Activated T-helper 1 cell treated with Interleukin-2 at 50 U/mL for 16 hours (primary cell): ENCODE results near the gene ASB15.
"Not testable (repeated sequence)": the region's sequence is repeated elsewhere in the genome, so short reads cannot be mapped to it uniquely, and the experiment has no call there.

Source experiments
- DNase-seq: peaks from one replicate; pipeline ENCODE4 v3.0.0-alpha.2; 2020; ENCODE audit warnings: low read depth

The ASB15 gene

DNA sequence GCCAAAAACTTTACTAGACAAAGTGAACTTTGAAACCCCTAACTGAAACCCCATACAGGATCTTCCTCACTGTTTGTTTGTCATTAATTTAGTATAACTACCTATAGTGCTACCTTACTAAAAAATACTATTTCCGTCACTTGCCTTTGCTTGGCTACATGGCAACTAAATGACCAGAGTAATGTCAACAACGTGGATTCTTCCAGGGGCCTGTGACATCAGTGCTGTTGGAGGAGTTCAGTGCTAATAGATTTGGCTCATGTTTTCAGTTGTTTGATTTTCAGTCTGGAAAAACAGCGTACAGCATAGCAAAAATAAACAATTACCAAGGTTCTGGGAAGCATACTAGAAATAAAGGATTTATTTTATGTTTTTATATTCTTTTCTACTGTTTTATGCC, 3.0 kb upstream of the ASB15 start:
- no peak for DNase-seq

DNA sequence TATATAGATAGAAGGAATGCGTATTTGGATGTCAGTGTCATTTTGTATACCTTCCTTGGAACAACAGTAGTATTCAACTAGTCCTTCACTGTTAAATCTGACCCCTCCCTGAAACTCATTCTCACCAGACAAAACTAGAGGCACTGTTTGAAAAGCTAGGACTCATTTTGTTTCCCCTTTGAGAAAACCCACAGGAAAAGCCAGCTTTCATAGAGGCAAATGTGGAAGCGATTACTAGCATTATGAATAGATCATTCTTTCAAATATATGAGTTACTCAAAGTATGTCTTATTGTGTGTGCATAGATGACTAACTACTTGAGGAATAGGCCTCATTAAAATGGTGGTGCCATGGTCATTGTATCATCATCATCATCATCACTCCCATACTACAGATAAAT, 1.9 kb upstream of the ASB15 start:
- DNase-seq, result no peak

DNA sequence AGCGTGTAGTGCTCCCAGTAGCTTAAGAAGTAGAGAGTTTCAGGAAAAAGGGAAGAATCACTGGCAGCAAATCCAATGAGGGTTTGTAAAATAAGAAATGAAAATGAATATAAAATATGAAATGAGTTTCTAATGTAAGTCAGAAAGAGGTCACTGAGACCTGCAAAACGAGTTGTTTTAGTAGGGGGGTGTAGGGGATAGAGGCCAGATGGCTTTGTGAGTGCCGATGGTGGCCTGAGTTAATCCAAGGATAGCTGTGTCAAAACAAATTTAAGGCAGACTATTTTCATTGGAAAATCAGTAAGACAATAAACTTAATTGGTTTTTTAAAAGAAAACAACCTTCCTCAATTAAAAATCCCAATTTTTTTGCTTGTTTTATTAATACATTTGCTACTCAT, 745 bp upstream of the ASB15 start:
- no peak for DNase-seq

DNA sequence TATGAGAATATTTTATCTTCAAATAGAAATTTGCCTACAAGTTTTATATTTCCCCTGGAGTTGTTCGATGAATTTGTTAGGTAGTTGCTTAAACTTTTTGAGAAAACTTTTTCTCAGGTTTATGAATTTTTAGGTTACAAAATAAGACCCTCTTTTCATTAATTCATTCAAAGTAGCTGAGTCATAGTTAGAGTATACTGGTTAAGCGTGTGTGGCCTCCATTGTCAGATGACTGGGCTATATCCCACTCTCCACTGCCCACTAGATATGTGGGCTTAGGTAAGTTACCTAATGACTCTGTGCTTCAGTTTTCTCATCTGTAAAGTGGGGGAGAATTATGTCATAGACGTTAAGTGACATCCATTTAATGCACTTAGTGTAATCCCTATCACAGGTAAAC, 1.0 kb downstream of the ASB15 start:
- DNase-seq, result no peak

DNA sequence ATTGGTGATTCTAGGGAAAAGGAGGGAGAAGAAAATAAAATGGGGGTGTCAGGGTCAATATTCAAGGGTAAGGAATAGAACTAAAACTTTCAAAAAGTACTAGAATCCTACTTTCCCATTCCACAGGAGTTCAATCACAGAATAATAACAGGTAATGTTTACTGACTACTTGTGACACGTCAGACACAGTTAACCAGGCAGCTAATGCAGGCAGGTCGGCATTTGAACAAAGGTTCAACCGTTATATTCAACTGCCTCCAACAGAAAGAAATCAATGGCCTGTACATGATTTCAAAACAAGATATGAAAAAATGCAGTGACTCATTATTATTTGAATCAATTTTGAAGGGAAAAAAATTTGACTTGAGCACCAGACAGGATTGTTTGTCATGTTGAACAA, 3.1 kb downstream of the ASB15 start:
- DNase-seq, result no peak

DNA sequence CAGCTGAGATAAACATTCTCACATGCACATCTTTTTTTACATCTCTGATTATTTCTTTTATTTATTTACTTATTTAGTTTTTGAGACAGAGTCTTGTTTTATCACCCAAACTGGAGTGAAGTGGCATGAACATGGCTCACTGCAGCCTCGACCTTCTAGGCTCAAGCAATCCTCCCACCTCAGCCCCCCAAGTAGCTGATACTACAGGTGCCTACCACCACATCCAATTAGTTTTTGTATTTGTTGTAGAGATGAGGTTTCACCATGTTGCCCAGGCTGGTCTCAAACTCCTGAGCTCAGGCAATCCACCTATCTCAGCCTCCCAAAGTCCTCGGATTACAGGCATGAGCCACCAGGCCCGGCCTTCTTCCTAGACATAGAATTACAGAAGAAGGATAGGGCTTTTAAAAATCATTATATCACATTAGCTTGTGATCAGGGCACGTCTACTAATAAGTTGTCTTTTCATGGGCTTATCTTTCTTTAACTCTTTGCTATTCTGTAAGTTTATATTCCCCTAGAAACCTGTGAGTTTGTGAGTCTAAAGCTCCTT, 5.9 kb downstream of the ASB15 start:
- no peak for DNase-seq

DNA sequence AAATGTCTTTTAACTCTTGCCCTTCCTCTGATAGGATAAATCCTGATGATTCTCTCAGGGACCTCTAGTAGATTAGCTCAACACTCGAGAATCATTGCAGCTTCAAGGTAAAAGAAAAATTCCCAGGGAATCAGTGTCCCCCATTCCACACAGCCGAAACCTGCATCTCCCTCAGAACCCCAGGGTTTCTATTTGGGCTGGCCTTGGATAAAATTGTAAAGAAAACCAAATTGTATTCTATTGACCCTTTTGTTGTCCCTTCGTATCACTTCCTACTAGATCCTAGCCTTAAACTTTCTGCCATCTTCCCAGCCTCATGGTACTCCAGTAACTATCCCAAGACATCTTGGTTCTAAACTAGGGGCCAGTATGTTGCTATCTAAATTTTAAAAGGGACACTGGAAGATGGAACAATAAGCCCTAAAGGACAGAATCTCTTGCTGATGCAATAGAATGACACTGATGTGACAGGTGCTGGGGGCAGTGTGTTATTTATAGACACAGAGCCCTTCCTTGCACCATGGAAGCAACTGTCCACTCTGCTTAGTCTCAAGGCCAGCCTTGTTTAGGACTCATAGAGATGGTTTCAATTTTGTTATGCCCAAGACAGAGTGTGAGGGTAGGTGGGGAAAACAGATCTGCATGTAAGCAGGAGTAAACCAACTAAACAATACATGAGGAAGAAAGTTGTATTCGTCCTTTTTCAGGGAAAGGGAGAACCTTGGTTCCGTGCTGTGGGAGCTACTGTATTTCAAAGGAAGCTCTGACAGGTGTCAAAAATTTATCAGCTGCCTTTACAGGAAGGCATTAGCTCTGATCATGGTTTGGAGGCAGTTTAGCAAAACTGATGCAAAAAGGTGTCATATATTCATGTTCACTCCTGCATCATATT, 7.6 kb downstream of the ASB15 start:
- DNase-seq, result no peak

DNA sequence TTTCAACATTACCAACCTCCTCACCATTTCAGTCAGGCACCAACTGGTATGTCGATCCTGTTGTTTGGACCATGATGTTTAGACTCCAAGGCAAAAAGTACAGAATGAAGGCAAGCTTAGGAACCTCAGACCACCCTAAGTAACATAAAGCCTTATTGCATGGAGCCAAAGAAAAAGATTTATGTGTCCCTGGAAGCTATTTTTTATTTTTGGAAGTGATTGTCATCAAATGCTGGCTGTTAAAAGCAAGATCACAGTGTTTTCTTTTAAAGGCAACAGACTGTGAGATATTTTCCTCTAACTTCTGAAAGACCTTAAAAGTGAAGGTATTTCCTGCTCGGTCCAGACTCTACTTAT, 8.2 kb downstream of the ASB15 start:
- DNase-seq, result no peak

DNA sequence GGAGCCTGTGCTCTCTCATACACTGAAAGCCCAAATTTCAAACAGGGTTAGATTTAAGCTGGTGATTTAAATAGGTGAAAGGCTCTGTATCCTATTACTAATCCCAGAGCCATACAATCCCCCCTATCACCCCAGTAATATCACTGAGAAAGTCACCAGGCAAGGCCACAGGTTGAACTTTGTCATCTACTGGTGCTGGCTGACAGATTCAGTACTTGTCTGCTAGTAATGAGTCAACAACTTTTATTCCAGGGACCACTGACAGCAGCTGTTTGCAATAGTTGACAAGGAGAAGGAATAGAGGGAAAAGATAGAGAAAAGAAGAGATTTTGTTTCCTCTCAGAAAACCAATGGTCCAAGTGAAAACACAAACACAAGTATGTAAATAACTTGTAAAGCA, 10.4 kb downstream of the ASB15 start:
- DNase-seq, result no peak

DNA sequence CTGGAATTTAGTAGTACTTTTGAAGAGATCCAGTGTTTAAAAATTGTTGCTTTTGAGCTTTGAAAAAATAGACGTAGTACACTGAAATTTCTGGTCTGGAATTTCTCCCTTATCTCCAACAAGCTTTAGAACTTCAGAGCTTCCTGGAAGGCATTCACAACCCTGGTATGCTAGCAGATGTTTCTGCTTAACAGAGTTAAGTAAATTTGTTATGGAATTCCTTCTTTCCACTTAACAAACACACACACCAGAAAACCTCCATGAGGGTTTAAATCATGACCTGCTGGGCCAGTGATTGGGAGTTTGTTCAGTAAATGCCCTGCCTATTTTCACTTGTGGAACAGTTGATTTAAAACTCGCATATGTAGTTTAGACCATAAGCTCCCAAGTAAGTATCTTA, 13.7 kb downstream of the ASB15 start:
- no peak for DNase-seq

DNA sequence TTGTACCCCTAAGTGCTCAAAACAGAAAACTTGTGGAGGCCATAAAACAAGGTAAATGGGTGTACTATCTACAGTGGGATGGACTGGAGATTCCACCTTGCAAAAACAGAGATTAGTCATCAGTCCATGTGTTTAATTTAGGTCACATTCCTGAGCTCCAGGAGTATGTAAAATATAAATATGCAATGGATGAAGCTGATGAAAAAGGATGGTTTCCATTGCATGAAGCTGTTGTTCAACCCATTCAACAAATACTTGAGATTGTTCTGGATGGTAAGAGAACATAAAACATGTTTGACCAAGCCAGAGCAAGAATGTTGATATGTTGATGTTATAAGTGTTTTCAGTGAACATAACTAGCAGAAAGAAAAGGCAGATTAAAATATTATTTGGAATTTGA, 14.6 kb downstream of the ASB15 start:
- no peak for DNase-seq

DNA sequence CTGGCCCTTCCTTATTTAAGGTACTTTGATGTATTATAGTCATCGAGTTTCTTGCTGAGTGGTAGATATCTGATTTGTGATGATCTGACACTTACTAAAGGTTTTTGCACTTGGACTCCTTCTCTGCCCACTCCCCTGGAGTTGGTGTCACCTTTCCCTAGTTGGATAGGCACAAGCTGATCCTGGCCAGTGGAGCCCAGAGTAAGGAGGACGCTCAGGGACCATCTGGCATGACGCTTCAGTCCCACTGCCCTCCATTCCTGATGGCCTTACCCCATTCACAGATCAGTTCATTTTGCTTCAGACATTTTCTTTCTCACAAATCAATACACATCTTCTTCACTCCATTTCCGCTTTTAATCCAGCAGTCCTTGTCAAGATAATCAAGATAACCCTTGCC, 20.1 kb downstream of the ASB15 start:
- DNase-seq, result no peak

DNA sequence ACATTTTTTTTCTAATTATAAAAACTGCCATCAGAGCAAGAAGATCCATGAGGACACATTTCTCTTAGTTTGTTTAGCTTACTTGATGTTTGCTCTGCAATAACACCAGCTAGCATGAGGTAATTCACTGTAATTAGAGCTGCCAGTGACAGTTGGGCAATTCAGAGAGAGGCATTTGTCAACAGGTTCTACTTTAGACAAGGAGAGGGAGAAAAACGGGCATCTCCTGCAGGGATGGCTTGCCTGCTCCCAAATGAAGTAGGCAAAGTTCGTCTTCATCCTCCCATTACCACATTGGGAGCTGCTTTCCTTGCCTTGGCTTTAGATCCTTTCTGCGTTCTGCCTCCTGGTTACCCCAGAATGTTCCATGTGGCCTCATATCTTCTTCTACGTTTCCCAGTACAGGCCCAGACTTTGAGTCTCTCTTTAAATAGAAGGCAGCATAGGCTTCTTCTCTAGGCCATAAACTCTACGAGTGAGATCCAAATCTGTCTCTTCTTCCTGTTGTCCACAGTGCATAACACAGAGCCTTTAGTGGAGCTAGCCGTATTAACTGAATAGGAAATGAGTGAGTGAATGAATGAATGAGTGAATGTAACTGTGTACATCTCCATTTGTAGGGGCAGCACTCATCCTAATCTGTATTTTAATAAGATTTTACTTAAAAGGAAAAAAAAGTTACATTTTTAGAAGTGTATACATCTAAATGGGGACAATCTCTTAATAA, 21.2 kb downstream of the ASB15 start:
- DNase-seq, result no peak

DNA sequence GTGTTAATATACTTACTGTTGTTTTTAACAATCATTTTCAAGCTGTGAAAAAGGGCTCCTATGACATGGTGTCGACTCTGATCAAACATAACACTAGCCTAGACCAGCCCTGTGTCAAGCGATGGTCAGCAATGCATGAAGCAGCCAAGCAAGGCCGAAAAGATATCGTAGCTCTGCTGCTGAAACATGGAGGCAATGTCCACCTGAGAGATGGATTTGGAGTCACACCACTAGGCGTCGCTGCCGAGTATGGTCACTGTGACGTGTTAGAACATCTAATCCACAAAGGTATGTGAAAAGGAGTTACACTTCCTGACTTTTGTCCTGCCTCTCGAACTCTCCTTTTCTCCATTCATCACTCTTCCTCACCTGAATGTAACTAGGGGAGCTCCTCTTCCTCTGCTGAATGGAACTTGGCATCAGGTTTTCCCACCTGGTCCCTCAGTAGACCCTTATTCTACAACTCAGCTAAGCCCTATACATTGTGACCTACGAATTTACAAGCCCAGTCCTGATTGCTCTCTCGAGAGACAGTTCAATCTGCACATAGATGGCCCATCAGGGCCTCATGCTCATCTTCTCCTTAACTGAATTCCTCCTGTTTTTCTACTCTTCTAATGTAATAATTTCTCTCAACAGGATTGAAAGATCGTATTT, 23.0 kb downstream of the ASB15 start:
- peak; percentile 15 for DNase-seq

DNA sequence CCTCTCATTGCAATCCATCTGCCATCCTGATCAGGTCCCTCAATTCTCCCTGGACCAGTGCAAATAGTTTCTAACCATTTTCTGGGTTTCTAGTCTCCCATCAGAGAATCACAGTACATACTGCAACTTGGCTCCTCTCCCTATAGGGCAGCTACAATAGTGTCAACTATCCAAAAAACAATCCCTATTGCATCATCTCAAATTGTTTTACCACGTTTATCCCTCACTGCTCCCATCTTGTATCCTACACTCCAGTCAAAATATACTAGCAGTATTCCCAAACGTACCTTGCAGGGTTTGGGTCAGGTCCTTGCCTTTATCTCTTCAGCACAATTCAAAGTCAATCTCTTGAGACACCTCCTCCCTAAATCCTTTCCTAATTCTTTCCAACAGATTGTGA, 23.6 kb downstream of the ASB15 start:
- DNase-seq, result no peak

DNA sequence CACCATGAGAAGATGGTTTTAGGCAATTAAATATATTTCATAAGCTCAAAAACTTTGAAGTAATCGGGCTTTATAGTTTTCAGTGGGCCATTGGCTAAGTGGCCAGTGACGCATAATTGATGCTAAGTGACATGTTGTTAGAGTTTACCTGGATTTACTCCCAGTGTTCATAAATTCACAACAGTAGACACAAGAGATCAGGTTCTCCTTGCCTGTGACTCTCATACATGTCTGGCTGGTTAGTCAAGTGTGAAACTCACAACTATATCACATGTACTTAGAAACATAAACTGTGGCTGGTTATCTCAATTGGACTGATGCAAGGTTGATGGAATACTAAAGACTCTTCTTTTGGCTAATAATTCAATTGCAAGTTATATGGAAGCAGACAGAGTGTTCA, 26.2 kb downstream of the ASB15 start:
- no peak for DNase-seq

DNA sequence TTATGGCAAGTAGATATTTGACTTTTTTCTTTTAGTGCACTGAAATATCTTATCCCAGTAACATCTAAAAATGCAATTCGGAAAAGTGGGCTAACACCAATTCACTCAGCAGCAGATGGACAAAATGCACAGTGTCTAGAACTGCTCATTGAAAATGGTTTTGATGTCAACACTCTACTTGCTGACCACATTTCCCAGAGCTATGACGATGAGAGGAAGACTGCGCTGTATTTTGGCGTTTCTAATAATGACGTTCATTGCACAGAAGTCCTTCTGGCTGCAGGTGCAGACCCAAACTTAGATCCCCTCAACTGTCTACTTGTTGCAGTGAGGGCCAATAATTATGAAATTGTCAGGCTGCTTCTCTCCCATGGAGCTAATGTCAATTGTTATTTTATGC, 27.2 kb downstream of the ASB15 start:
- no peak for DNase-seq

DNA sequence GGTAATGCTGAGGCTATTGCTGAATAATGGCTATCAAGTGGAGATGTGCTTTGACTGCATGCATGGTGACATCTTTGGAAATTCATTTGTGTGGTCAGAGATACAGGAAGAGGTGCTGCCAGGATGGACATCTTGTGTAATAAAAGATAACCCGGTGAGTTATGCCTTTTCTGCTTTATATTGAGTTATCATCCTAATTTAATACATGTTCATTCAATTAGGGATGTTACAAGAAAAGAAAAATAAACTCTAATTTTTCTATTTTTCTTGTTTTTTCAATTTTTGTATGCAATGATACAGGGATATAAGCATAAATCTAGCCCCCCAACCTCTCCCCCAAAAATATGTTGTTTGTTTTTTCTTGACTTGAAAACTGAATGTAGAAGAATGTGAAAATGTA, 27.7 kb downstream of the ASB15 start:
- no peak for DNase-seq

DNA sequence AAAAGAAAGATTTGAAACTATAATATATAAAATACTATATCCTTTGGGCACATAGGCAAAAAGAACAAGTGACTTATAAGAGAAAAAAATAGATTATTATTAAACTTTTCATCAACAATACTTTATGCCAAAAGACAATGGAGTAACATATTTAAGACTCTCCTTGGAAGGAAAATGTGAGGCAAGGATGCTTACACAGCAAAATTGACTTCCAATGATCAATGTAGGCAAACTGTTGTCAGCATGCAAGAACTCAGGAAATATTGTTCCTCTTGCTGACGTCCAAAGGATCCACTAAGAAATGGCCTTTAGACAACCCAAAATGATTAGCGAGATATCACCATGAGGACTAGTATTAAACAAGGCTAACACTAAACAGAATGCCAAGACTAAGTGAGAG, 31.2 kb downstream of the ASB15 start:
- no peak for DNase-seq

DNA sequence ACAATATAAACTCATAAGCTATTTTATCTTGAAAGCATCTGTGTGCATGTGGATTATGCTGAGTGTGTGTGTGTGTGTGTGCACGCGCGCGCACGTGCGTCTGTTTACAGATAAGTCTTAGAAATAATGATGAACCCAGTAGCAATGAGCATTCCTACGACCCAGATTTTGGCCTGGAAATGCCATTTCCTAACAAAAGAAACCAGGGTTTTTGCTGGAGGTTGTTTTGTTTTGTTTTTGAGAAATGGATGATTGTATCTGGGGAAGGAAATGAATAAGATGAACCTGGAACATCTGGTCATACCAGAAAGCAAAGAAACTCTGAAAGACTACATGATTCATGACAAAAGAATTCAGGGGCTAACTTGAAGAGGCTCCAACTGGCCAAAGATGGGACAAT, 31.9 kb downstream of the ASB15 start:
- no peak for DNase-seq

DNA sequence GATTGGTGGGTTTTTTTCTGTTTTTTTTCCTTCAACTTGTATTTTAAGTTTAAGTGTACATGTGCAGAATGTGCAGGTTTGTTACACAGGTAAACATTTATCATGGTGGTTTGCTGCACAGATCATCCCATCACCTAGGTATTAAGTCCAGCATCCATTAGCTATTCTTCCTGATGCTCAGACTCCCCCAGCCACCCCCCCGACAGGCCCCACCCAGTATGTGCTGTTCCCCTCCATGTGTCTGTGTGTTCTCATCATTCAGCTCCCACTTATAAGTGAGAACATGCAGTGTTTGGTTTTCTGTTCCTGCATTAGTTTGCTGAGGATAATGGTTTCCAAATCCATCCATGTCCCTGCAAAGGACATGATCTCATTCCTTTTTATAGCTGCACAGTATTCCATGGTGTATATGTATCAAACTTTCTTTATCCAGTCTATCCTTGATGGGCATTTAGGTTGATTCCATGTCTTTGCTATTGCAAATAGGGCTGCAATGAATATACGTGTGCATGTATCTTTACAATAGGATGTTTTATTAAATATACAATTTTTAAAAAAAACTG, 32.5 kb downstream of the ASB15 start:
- not testable (repeated sequence) for DNase-seq

DNA sequence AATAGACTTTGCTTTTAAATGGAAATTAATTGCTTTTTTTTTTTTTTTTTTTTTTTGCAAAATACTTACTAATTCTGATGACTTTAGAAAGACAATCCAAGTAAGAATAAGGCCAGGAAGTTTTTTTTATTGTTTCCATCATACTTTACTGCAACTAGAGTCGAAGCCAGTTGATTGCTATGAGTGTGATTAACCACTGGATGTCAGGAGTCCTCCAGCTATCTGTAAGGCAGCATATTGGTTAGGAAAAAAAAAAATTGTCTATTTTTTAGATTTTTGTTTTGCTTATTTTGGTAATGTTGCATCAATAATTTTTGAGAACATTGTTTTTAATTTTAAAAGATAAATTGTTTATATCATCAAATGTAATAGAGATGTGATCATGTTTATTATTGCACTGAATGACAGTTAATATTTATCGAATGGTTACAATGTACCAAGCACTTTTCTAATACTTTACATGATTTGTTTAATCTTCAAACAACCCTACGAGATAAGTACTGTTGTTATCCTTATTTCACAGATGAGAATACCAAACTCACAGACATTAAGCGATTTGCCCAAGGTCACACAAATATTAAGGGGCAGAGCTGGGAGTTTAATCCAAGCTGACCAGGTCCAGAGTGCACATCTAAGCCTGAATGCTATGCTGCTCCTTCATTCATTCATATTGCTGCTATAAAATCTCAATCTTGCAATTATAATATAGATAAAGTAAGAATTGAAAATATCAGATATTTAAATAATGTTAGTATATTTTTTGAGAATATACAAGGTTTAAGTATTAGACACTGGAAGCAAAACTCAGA, 34.1 kb downstream of the ASB15 start:
- DNase-seq, result no peak
